ENCODE results near the gene ETV2.

DNA sequence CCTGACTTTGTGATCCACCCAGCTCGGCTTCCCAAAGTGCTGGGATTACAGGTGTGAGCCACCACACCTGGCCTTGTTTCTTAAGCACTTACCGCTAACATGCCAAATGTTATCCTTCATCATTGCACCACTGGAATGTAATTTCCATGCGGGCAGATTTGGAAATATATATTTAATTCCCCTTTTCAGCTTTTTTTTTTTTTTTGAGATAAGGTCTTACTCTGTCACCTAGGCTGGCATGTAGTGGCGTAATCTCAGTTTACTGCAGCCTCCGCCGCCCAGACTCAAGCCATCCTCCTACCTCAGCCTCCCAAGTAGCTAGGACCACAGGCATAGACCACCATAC lies 20.4 kb downstream of the ETV2 start:
- no peak for TF ChIP-seq POLR2A (IDR thresholded peaks at IDR 0.05; ENCODE audit: extremely low read depth, insufficient read length)
- TF ChIP-seq, protein P1, sequence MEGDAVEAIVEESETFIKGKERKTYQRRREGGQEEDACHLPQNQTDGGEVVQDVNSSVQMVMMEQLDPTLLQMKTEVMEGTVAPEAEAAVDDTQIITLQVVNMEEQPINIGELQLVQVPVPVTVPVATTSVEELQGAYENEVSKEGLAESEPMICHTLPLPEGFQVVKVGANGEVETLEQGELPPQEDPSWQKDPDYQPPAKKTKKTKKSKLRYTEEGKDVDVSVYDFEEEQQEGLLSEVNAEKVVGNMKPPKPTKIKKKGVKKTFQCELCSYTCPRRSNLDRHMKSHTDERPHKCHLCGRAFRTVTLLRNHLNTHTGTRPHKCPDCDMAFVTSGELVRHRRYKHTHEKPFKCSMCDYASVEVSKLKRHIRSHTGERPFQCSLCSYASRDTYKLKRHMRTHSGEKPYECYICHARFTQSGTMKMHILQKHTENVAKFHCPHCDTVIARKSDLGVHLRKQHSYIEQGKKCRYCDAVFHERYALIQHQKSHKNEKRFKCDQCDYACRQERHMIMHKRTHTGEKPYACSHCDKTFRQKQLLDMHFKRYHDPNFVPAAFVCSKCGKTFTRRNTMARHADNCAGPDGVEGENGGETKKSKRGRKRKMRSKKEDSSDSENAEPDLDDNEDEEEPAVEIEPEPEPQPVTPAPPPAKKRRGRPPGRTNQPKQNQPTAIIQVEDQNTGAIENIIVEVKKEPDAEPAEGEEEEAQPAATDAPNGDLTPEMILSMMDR (IDR thresholded peaks at IDR 0.05; ENCODE audit: low read depth, low read length): no peak

Measured in NB4 (cell line).